H1 (cell line): ENCODE measurements around the gene CYP2C18. TPM values are rescaled to one million over a fixed set of nuclear protein-coding genes. Genes with fewer than 3 reads are reported as not detected.

ENCODE experiments used
- SRF ChIP-seq: IDR thresholded peaks from 2 replicates; pipeline ENCODE4 v1.6.1; 2011; ENCODE audit warnings: mild to moderate bottlenecking, low read depth, low read length, moderate library complexity
- polyA plus RNA-seq, 7 experiments: library from polyadenylated mRNA; depleted of rRNA in 3 of 7; stranded (reverse) in 5 of 7; unstranded in 2 of 7; fragments of >200 nt in 5 of 7; fragments of 200-250 nt in 2 of 7; gene quantifications; 1 replicate in 5 of 7; 2 replicates in 1 of 7; 4 replicates in 1 of 7; pipeline versions ENCODE4 v1.2.1 to v1.2.3, GENCODE V29; 2011 to 2013; ENCODE audit warnings: missing spikeins in 2 of 7, mixed read lengths in 2 of 7
- total RNA-seq: library from RNA; stranded (reverse); fragmentation: NEBNext Ultra II Directional; extraction: Animal tissue kit (Norgen Biotek cat#: 25700); gene quantifications from 2 replicates; pipeline ENCODE4 v1.2.1, GENCODE V29; 2021

The CYP2C18 gene
- total and polyA plus RNA-seq, 2 of the 8 experiments (the other 6 are each of a cell fraction or from before 2014, with no cell fraction given): 0.17 TPM; not detected in 1

GRCh38 chr10:94640562-94640961 is 43.0 kb upstream of the CYP2C18 start (continued):
- TF ChIP-seq SRF: no peak
